Stimulated activated effector memory CD8-positive, alpha-beta T cell treated with anti-CD3 and anti-CD28 coated beads, Interleukin-12 subunit alpha, Interleukin-12 subunit beta, amount 100 ng/mL, for 72 hours (primary cell): Measurements from ENCODE around the gene MYO1A.

Source experiments
- ATAC-seq: fragments of 150-1000 bp; cut with Tn5 transposase; 2 replicates; pipeline ENCODE4 v1.10.0; 2021
- DNase-seq, 2 donors: peaks; one replicate each; pipeline ENCODE4 v3.0.0; 2021 to 2022; ENCODE audit warnings: low spot score in 2 of 2
- H3K27ac Mint-ChIP-seq: one replicate; pipeline ENCODE4 v1.8.0; 2022; ENCODE audit warnings: mild to moderate bottlenecking, mixed read lengths
- H3K36me3 Mint-ChIP-seq: one replicate; pipeline ENCODE4 v1.8.0; 2022; ENCODE audit warnings: mild to moderate bottlenecking, mixed read lengths
- H3K4me1 Mint-ChIP-seq: one replicate; pipeline ENCODE4 v1.8.0; 2022; ENCODE audit warnings: mixed read lengths
- H3K4me3 Mint-ChIP-seq: one replicate; pipeline ENCODE4 v1.8.0; 2022; ENCODE audit warnings: mild to moderate bottlenecking, mixed read lengths
- H3K9me3 Mint-ChIP-seq: one replicate; pipeline ENCODE4 v1.8.0; 2022; ENCODE audit warnings: mixed read lengths

The MYO1A gene

GRCh38 chr12:57001448-57001906 lies 48.5 kb downstream of the MYO1A start:
- Mint-ChIP-seq H3K27ac (peak overlapping the region; percentile 65), H3K4me3 (no peak overlapping the region)
- peak; percentile 29 for ATAC-seq

DNA sequence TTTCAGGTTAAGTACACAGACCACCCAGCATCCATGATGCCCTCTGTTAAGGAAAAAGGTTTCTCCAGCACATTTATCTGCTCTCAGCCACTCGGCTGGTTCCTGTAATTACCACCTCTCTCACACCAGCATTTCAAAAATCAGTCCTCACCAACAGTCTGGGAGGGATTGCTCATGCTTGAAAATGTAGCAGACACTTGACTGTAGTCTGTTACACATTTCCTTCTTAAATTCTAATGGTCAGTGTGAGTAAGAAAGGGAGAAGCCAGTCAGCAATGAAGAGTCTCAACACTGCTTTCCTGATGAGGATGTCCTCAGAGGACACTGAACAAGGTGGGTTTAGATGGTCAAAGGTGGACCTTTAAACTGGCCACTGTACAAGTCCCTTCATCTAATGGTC lies 49.5 kb downstream of the MYO1A start:
- Mint-ChIP-seq H3K36me3 (peaks cover 54% of the 10 kb centered on the region), H3K27ac (peak overlapping the region; percentile 65), H3K4me1 (peaks cover 74% of the 10 kb centered on the region), H3K4me3 (peak overlapping the region; percentile 35), H3K9me3 (no peaks in the 10 kb centered on the region)
- ATAC-seq (peak; percentile 77), DNase-seq (no peak)

More at GRCh38 chr12:57001448-57001906, 48.5 kb downstream of the MYO1A start:
- Mint-ChIP-seq H3K4me1 (peaks cover 71% of the 10 kb centered on the region), H3K36me3 (peaks cover 54% of the 10 kb centered on the region), H3K9me3 (no peaks in the 10 kb centered on the region)
- peak; percentile 64 to 87 for DNase-seq

DNA sequence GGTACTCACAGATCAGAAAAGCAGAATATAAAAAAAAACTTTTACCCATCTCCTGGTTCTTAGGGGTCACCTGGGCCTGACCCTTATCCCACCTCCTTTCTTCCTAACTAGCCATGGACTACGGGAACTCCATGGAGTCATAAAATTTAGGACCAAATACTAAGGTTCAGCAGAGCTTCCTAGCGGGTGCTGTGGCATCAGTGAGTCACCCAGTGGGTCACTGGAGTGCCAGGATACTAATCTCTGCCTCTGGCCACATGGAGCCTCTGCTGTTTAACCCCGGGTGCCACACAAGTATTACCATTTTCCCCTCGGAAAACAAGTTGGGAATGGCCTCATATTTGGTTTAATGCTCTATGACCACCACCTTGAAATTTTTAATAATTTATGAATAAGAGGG lies 50.5 kb downstream of the MYO1A start:
- Mint-ChIP-seq H3K4me1 (peaks cover 66% of the 10 kb centered on the region), H3K27ac (peak overlapping the region; percentile 65), H3K36me3 (peaks cover 53% of the 10 kb centered on the region), H3K4me3 (peak overlapping the region; percentile 35), H3K9me3 (no peaks in the 10 kb centered on the region)
- DNase-seq: no peak
- no peak for ATAC-seq

GRCh38 chr12:56998981-56999380 lies 50.9 kb downstream of the MYO1A start:
- DNase-seq: peak in 1 of 2 donors; percentile 66
- Mint-ChIP-seq H3K9me3 (no peaks in the 10 kb centered on the region), H3K4me3 (peak overlapping the region; percentile 35), H3K4me1 (peaks cover 61% of the 10 kb centered on the region), H3K36me3 (peaks cover 48% of the 10 kb centered on the region), H3K27ac (peak overlapping the region; percentile 65)
- peak; percentile 87 for ATAC-seq

DNA sequence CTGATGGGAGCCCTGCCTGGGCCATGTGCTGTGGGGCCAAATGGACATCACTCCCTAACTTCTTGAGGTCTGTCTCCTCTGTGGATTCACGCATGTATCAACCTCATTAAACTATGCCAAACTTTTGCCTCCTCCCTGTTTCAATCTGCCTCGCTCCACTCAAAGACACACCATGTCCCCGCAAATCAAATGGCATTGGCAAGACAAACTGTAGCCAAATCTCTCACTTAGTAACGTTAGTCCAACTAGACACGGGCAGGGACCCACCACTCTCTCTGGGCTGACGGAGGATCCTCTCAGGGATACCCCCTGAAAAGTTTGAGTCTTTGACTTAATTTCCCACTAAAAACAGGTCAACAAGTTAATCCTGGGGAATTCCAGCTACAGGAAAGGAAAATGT lies 51.6 kb downstream of the MYO1A start:
- peak overlapping the region; percentile 65 for H3K27ac Mint-ChIP-seq
- no peak for DNase-seq
- no peak for ATAC-seq
- H3K9me3 Mint-ChIP-seq: no peaks in the 10 kb centered on the region
- H3K4me3 Mint-ChIP-seq: peak overlapping the region; percentile 35
- H3K36me3 Mint-ChIP-seq: peaks cover 42% of the 10 kb centered on the region
- peaks cover 57% of the 10 kb centered on the region for H3K4me1 Mint-ChIP-seq

DNA sequence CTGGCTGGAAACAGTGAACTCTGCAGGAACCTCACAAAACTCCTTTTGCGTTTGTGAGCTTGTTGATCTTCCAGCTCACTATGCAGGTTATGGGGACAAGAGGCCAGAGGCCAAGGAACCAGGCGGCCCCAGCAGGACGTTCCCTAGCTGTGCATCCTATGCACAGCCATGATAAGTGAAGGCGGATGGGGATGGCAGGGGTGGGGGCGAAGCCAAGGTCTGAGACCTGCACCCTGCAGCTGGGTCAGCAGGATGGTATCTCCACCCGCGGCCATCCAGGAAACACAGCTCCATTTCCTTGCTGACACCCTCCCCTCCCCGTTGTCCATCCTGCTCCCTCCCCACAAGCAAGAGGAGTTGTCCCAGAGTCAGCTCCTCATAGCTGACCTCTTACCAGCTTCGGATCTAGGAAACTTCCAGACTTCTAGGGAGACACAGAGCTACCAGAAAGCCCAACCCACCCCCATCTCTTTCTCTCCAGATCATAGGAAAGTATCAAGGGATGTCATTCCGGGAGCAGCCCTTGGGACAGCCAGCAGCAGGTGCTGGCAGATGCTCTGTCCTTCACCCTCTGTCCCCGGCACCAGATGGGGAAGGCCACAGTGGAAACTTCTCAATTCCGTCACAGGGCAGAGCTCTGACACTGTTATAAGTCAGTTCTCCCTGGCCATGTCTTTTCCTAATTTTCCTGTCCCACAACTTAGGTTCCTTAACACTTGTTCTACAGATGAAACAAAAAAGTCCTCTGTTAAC lies 53.0 kb downstream of the MYO1A start:
- Mint-ChIP-seq H3K4me3 (no peak overlapping the region), H3K9me3 (no peaks in the 10 kb centered on the region)

GRCh38 chr12:56995930-56996496 lies 53.9 kb downstream of the MYO1A start:
- Mint-ChIP-seq H3K27ac (peak overlapping the region; percentile 14), H3K36me3 (peaks cover 20% of the 10 kb centered on the region), H3K9me3 (no peaks in the 10 kb centered on the region), H3K4me3 (no peak overlapping the region), H3K4me1 (peaks cover 52% of the 10 kb centered on the region)
- ATAC-seq (no peak), DNase-seq (no peak)

More for the DNA sequence above, 53.0 kb downstream of the MYO1A start:
- DNase-seq: no peak
- no peak for ATAC-seq
- H3K36me3 Mint-ChIP-seq: peaks cover 28% of the 10 kb centered on the region
- H3K27ac Mint-ChIP-seq: peak overlapping the region; percentile 65
- H3K4me1 Mint-ChIP-seq: peaks cover 52% of the 10 kb centered on the region

GRCh38 chr12:56995201-56995929 lies 54.6 kb downstream of the MYO1A start:
- H3K27ac Mint-ChIP-seq: peak overlapping the region; percentile 14
- peaks cover 17% of the 10 kb centered on the region for H3K36me3 Mint-ChIP-seq
- ATAC-seq (no peak), DNase-seq (no peak)
- peaks cover 45% of the 10 kb centered on the region for H3K4me1 Mint-ChIP-seq
- H3K9me3 Mint-ChIP-seq: no peaks in the 10 kb centered on the region
- no peak overlapping the region for H3K4me3 Mint-ChIP-seq

GRCh38 chr12:56994231-56994746 lies 55.6 kb downstream of the MYO1A start:
- no peak for ATAC-seq
- peaks cover 35% of the 10 kb centered on the region for H3K4me1 Mint-ChIP-seq
- peak overlapping the region; percentile 63 for H3K27ac Mint-ChIP-seq
- DNase-seq: no peak
- H3K4me3 Mint-ChIP-seq: no peak overlapping the region
- H3K36me3 Mint-ChIP-seq: peaks cover 6% of the 10 kb centered on the region
- no peaks in the 10 kb centered on the region for H3K9me3 Mint-ChIP-seq

DNA sequence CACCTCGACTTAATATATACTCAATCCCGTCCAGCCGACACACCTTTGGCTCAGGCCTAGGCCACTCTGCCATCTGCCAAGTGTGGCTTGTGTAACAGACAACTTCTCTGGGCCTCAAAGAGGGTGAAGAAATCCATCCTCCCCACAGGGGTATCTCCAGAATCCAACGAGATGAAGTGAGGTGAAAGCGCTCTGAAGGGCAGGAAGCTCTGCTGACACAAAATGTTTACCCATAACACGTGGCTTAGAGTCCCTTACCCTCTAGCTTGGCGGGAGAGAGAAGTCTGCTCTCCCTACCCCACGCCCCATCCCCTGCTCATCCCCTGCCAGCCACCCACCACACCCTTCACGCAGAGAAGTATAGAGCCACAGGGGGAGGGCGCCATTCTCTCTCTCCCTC lies 56.6 kb downstream of the MYO1A start:
- DNase-seq: no peak
- peaks cover 25% of the 10 kb centered on the region for H3K4me1 Mint-ChIP-seq
- no peaks in the 10 kb centered on the region for H3K36me3 Mint-ChIP-seq
- ATAC-seq: no peak
- peak overlapping the region; percentile 63 for H3K27ac Mint-ChIP-seq
- no peak overlapping the region for H3K4me3 Mint-ChIP-seq
- H3K9me3 Mint-ChIP-seq: no peaks in the 10 kb centered on the region

DNA sequence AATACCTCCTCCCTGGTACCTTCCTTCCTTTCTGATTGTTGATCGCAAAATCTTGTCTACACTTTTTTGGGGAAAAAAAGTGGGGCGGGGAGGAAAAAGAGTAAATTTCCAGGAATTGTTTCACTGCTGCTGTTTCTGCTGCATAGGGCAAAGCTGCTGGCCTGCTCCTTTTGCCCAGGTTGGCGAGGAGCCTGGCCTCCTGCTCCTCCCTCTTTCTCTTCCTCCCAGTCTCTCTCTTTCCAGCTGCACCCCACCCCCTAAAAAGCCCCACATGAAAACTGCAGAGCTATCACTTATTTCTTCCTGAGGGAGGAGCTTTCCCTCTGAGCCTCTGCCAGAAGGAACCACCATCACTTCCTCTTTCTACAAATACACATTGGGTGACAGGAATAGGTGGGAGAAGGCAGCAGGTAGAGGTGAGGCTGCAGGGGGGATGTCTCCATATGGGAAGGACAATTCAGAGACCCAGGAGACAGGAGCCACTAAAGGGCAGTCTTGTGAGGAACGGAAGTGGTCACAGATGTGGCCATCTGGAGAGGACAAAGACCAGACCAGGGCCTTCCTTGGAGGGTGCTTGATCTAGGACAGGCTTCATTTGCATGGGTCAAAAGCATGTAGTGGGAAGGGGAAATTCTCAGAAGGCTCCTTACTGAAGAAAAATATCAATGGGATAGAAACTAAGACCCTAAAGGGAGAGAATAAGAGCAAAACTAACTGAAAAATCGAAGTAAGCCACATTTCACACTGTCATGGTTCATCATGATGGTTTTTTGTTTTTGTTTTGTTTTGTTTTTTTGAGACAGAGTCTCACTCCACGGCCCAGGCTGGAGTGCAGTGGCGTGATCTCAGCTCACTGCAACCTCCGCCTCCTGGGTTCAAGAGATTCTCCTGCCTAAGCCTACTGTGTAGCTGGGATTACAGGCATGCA lies 58.3 kb downstream of the MYO1A start:
- Mint-ChIP-seq H3K27ac (no peak overlapping the region), H3K36me3 (no peaks in the 10 kb centered on the region), H3K9me3 (no peaks in the 10 kb centered on the region), H3K4me1 (peaks cover 25% of the 10 kb centered on the region), H3K4me3 (no peak overlapping the region)
- ATAC-seq: no peak
- peak in 1 of 2 donors; percentile 47 for DNase-seq

DNA sequence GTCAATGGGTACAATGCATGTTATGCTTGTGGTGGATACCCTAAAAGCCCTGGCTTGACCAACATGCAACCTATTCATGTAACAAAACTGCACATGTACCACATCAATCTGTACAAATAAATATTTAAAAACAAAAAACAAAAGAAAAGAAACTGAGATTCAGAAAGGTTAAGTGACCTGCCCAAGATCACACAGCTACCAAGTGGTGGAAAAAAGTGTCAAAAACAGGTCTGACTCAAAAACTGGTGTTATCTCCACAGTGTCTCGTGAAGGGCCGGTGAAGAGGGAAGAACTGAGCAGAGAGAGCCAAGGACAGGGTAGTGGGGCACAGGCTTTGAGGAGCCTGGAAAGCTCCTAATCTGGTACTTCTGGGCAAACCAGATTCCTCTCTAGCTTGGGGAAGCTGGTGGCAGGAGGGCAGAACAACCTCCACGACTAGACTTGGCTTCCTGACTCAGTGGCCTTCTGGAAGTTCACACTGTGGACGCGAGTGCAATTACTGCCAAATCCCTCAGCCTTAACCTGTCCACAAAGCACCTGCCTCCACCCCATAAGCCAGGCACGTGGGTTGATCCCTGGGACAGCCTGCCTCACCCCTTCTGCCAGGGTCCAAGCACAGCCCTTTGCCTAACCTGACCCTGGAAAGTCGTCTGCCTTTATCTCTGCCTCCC lies 59.1 kb downstream of the MYO1A start:
- Mint-ChIP-seq H3K4me1 (peaks cover 21% of the 10 kb centered on the region), H3K36me3 (no peaks in the 10 kb centered on the region), H3K4me3 (no peak overlapping the region), H3K27ac (no peak overlapping the region), H3K9me3 (no peaks in the 10 kb centered on the region)
- DNase-seq (no peak), ATAC-seq (no peak)

DNA sequence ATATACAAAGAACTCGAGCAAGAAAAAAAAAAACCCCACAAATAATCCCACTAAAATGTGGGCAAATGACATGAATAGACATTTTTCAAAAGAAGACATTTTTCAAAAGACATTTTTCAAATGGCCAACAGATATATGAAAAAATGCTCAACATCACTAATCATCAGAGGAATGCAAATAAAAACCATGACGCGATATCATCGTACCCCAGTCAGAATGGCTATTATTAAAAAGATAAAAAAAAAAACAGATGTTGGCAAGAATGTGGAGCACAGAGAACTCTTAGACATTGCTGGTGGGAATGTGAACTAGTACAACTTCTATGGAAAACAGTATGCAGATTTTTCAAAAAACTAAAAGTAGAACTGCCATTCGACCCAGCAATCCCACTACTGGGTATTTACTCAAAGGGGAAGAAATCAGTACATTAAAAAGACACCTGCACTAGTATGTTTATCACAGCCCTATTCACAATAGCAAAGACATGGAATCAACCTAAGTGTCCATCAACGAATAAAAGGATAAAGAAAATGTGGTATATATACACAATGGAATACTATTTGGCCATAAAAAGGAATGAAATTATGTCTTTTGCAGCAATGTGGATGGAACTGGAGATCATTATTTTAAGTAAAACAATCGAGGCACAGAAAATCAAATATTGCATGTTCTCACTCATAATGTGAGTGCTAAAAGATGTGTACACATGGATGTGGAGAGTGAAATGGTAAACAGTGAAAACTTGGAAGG lies 59.9 kb downstream of the MYO1A start:
- H3K4me3 Mint-ChIP-seq: no peak overlapping the region
- DNase-seq (no peak), ATAC-seq (no peak)
- H3K9me3 Mint-ChIP-seq: no peaks in the 10 kb centered on the region
- peaks cover 21% of the 10 kb centered on the region for H3K4me1 Mint-ChIP-seq
- no peak overlapping the region for H3K27ac Mint-ChIP-seq
- H3K36me3 Mint-ChIP-seq: no peaks in the 10 kb centered on the region
